H1 (cell line): Measurements from ENCODE around the gene REC8.

Source experiments
- BRCA1 ChIP-seq: IDR thresholded peaks from 2 replicates; pipeline ENCODE4 v1.6.1; 2012; ENCODE audit warnings: low read depth, low read length, improper control_type of control experiment
- CBX5 ChIP-seq: fragments of 300-800, 300-1000 bp; sonication (generic); IDR thresholded peaks from 2 replicates; pipeline ENCODE4 v1.7.1; 2016; ENCODE audit warnings: antibody characterized with exemption, low read length, low read depth
- CEBPB ChIP-seq: IDR thresholded peaks from 2 replicates; pipeline ENCODE4 v1.6.1; 2012; ENCODE audit warnings: low read depth, low read length
- CTCF ChIP-seq, 3 experiments: IDR thresholded peaks; 1 replicate in 2 of 3; 2 replicates in 1 of 3; pipeline versions ENCODE4 v1.5.1 to v1.6.1; 2011; ENCODE audit warnings: low read length in 3 of 3, mild to moderate bottlenecking in 3 of 3, inconsistent platforms in 2 of 3, low read depth in 1 of 3, moderate library complexity in 1 of 3; ENCODE audit not compliant: insufficient read depth in 1 of 3; ENCODE audit errors: control extremely low read depth in 1 of 3
- EP300 ChIP-seq, 2 experiments: IDR thresholded peaks; 1 replicate in 1 of 2; 2 replicates in 1 of 2; pipeline ENCODE4 v1.6.1; 2011 to 2012; ENCODE audit warnings: low read depth in 2 of 2, low read length in 2 of 2, mild to moderate bottlenecking in 2 of 2, borderline replicate concordance in 1 of 2, inconsistent platforms in 1 of 2, moderate library complexity in 1 of 2
- EZH2 ChIP-seq: fragments of 200-600 bp; sonication (generic); IDR thresholded peaks from 2 replicates; pipeline ENCODE4 v1.7.1; 2012; ENCODE audit warnings: low read depth, mild to moderate bottlenecking, moderate library complexity, low read length, inconsistent platforms; ENCODE audit not compliant: severe bottlenecking
- HDAC6 ChIP-seq: IDR thresholded peaks from one replicate; pipeline ENCODE4 v1.7.1; 2012; ENCODE audit warnings: low read depth, mild to moderate bottlenecking, inconsistent platforms, low read length, moderate library complexity
- JUN ChIP-seq: IDR thresholded peaks from 2 replicates; pipeline ENCODE4 v1.6.1; 2011; ENCODE audit warnings: low read depth, mild to moderate bottlenecking, improper control_type of control experiment, low read length
- POLR2A ChIP-seq, 2 experiments: IDR thresholded peaks; 1 replicate in 1 of 2; 2 replicates in 1 of 2; pipeline ENCODE4 v1.6.1; 2011; ENCODE audit warnings: low read depth in 2 of 2, low read length in 2 of 2, mild to moderate bottlenecking in 2 of 2; ENCODE audit errors: control extremely low read depth in 1 of 2
- RAD21 ChIP-seq, 2 experiments: IDR thresholded peaks in 1 of 2; conservative IDR thresholded peaks in 1 of 2; 2 replicates each; pipeline ENCODE4 v1.6.1; 2011; ENCODE audit warnings: low read depth in 2 of 2, low read length in 2 of 2, improper control_type of control experiment in 1 of 2, inconsistent platforms in 1 of 2, mild to moderate bottlenecking in 1 of 2, moderate library complexity in 1 of 2
- RFX5 ChIP-seq: IDR thresholded peaks from 2 replicates; pipeline ENCODE4 v1.6.1; 2011; ENCODE audit warnings: low read depth, low read length, improper control_type of control experiment, borderline replicate concordance
- SP1 ChIP-seq: IDR thresholded peaks from 2 replicates; pipeline ENCODE4 v1.6.1; 2011; ENCODE audit warnings: low read depth, low read length
- SP2 ChIP-seq: IDR thresholded peaks from 2 replicates; pipeline ENCODE4 v1.6.1; 2012; ENCODE audit warnings: mild to moderate bottlenecking, low read length, inconsistent platforms
- YY1 ChIP-seq: IDR thresholded peaks from 2 replicates; pipeline ENCODE4 v1.6.1; 2011; ENCODE audit warnings: low read depth, mild to moderate bottlenecking, low read length

DNA sequence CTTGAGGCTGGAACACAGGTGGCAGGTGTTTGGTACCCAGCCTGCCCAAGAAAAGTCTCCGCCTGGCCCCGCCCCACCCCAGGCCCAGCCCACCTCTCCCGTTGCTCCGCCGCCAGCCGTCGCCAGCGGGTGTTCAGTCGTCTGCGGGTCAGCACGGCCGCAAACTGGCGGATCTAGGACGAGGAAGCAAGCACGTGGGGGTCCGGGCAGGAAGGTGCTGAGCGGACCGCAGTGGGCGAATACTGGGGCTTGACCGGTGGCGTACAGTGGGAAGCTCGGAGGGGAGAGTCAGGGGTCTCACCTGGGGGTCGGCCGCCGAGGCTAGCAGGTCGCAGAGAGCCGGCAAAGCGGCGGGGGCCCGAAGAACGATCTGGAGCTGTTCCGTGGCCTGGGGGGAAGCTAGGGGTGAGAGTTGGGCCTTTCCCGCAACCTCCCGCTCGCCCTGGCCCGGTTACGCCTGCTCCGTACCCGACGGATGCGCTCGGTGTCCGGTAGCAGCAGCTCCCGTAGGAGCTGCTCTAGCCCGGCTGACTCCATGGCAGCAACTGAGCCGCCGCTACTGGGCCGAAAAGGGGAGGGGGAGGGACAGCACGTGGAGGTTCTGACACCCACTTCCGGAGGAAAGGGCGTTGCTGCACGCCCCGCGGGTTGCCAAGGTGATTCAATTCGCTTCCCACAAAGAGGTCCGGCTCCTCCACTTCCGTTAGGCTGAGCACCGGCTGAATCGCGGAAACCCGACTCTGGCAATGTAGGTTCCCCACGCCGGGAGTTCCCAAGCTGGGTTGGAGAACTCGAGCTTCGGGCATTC is 16.6 kb downstream of the REC8 start, which contains the start of gene IPO4:
- peak in 1 of 2 experiments; percentile 91; a peak in 2 of 3 replicates for TF ChIP-seq POLR2A (IDR thresholded peaks at IDR 0.05; ENCODE audit: control extremely low read depth in 1 of 2, low read depth in 2 of 2, low read length in 2 of 2)
- no peak for TF ChIP-seq HDAC6
- peak; percentile 61; the same call in 1 of the 2 replicates for TF ChIP-seq BRCA1
- TF ChIP-seq RFX5, result no peak
- TF ChIP-seq EZH2, result no peak
- no peak for TF ChIP-seq CBX5
- no peak; a peak in 1 of 4 replicates for TF ChIP-seq CTCF (IDR thresholded peaks at IDR 0.05; ENCODE audit: control extremely low read depth in 1 of 3, insufficient read depth in 1 of 3, low read depth in 1 of 3, low read length in 3 of 3)
- TF ChIP-seq YY1, result peak; percentile 80; the same call in 1 of the 2 replicates
- TF ChIP-seq RAD21 (IDR thresholded peaks at IDR 0.05 in 1 of 2, conservative IDR thresholded peaks at IDR 0.05 in 1 of 2; ENCODE audit: low read depth in 2 of 2, low read length in 2 of 2), result peak; percentile 24 to 37; a peak in 2 of 4 replicates
- 0 out of 2 replicates have a peak, but pooled peaks have one; percentile 1 for TF ChIP-seq CEBPB
- TF ChIP-seq EP300 (IDR thresholded peaks at IDR 0.05; ENCODE audit: borderline replicate concordance in 1 of 2, low read depth in 2 of 2, low read length in 2 of 2), result peak in 1 of 2 experiments; percentile 93; a peak in 1 of 3 replicates
- peak; percentile 93 for TF ChIP-seq SP1
- TF ChIP-seq SP2, result no peak
- TF ChIP-seq JUN, result 0 out of 2 replicates have a peak, but pooled peaks have one; percentile 24
